ENCODE data around the gene PCMTD2.

- peak; percentile 76; the same call in 1 of the 2 replicates for TF ChIP-seq POLR2AphosphoS5 (IDR thresholded peaks at IDR 0.05; ENCODE audit: borderline replicate concordance, low read depth, low read length)
- TF ChIP-seq EZH2 (IDR thresholded peaks at IDR 0.05), result no peak
- no peak for TF ChIP-seq FOXP2 (optimal IDR thresholded peaks at IDR 0.05; ENCODE audit: control extremely low read depth, extremely low read length, insufficient read depth)
Observed at GRCh38 chr20:64255361-64256281, at the start of gene PCMTD2.

Data from SK-N-MC (cell line).